Stimulated activated CD4-positive, alpha-beta T cell treated with anti-CD3 and anti-CD28 coated beads, Interleukin-12 subunit alpha, Interleukin-12 subunit beta, amount 100 ng/mL, for 24 hours (primary cell): ENCODE data around the gene VIPAS39.
"Not testable (repeated sequence)": the region's sequence is repeated elsewhere in the genome, so short reads cannot be mapped to it uniquely, and the experiment has no call there.

Experiments used
- DNase-seq, 2 experiments: peaks; one replicate each; pipeline ENCODE4 v3.0.0-alpha.2; 2020; ENCODE audit warnings: low read depth in 2 of 2

Gene VIPAS39

DNA sequence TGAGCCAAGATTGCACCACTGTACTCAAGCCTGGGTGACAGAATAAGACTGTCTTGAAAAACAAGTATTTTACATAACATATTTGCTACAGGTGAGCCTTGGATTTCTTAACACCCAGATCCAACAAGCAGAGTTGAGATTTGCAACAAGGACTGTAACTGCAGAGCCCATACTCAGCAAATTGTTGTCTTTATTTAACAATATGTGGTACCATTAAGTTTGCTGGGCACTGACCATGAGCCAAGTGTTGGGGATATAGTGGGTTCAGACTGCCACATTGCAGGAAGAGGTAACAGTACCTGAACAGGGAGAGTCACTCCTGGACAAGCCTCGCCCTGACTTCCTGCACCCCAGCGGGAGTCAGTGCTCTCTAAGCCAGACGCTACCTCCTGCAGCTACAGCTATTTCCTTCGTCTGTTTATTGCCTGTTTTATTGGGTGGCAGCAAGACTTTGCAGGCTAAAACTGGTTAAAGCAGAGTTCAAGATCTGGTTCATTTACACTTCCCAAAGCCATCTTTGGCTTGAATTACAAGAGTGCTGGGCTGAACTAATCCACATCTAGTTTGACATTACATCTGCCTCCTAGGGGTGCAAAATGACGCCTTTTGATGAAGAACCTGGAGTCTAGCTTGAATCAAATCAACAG, 12.9 kb upstream of the VIPAS39 start:
- DNase-seq, result no peak

DNA sequence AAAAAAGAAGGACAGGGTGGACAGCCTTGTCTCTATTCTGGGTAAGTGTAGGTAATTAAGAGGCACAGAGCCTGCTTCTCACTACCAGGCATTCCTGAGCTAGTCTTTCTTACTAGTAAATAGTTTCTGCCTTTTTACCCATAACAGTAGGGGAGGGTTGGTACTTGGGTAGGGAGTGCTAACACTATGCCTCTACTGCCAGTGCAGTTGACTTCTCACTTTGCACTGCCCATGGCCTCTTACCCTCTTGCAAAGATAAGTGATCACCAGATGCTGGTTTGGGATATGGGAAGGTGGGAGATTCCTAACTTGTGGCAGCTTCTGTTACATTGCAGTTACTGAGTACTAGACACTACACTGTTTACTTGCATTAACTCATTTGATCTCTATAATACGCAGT, 12.1 kb upstream of the VIPAS39 start:
- no peak for DNase-seq

- no peak for DNase-seq
Measured at GRCh38 chr14:77469067-77469505, 11.7 kb upstream of the VIPAS39 start.

- DNase-seq, result no peak
Measured at GRCh38 chr14:77467801-77468200, 10.4 kb upstream of the VIPAS39 start.

GRCh38 chr14:77459072-77459723, 1.8 kb upstream of the VIPAS39 start:
- peak; percentile 20 to 71 for DNase-seq

GRCh38 chr14:77458249-77458950, 999 bp upstream of the VIPAS39 start:
- peak; percentile 6 to 18 for DNase-seq

DNA sequence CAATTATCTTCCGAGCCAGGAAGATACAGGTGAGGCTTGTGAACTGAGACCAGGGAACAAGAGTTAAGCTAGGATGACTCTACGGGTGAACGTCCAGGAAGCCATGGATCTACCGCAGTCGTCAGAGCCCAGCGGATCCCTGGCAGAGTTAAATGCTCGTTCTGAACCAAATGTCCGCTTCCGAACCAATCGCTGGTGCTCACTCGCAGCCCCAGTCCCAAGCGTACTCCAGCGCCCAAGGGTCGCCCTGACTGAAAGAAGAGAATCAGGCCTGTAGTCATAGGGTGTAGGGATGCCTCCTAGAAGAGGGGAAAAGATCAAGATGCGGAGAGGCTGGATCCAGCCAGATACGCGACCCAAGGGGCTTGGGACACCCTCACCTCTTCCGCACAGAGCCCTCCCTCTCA, 283 bp downstream of the VIPAS39 start:
- no peak for DNase-seq

DNA sequence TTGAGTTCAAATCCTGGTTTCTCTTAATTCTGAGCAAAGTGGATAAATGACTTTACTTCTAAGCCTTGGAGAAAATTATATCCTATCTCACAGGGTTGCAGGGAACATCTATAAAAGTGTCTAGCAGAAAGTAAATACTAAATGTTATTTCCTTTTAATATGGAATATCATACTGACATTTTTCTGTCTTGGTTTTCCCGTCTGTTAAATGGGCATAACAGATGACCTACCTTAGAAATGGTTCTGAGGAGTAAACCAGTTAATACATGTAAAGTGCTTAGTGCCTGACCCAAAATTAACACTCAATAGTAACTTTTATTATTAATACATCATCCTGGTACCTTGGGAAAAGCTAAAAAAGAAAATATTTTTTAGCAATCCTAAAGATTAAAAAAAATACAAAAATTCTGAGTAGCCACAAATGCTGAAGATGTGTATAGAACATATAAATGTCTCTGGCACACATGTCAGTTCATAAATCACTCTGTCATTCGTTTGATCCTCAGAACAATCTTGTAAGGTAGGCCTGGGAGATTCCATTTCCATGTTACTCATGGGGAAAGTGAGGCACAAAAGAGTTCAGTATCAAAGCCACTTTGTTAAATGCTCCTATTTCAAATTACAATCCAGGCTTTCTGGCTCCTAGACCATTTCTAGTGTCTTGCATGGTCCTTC, 1.3 kb downstream of the VIPAS39 start:
- no peak for DNase-seq

DNA sequence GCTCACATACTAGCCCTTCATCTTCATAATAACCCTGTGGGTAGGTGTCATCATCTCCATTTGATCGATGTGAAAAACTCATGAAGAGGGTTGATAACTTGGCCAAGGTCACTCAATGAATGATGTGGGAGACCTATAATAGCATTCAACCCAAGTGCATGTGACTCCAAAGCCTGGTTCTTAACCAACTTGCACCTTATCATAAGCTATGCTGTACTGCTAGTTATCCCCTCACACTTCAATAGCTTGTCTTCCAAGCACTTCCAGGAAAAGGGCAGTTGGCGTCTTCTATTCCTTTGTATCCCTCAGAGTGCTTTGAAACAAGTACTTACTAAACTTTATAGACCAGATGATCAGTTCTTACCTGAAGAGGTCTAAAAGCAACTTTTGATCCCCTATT, 15.2 kb downstream of the VIPAS39 start:
- DNase-seq, result no peak

DNA sequence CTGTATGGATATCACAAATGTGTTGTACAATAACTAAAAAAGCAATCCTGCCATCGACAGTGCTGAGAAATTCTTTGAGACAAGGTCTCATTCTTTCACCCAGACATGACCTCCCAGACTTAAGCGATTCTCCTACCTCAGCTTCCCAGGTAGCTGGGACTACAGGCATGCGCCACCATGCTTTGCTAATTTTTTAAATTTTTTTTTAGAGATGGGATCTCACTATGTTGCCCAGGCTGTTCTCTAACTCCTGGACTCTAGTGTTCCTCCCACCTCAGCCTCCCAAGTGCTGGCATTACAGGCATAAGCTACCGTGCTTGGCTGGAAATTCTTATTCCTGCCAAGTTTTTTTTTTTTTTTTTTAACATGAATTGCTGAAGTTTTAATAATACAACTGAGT, 17.5 kb downstream of the VIPAS39 start:
- DNase-seq, result no peak

DNA sequence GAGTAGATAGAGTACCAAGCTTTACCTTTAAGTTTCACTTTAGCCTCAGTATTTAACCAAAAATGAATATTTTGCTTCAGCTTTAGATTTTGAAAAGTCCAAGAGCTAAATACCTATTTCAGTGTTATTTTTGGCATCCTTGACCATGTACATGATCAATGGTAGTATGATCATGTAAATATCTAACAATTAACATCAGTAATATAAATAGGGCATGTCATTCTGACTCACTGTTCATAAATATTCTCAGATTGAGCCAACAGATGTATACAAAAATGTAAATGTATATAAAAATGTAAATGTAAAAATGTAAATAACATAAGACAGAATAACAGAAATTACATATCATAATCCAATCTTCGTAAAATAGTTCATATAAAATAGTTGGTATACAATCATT, 18.8 kb downstream of the VIPAS39 start:
- DNase-seq, result no peak

DNA sequence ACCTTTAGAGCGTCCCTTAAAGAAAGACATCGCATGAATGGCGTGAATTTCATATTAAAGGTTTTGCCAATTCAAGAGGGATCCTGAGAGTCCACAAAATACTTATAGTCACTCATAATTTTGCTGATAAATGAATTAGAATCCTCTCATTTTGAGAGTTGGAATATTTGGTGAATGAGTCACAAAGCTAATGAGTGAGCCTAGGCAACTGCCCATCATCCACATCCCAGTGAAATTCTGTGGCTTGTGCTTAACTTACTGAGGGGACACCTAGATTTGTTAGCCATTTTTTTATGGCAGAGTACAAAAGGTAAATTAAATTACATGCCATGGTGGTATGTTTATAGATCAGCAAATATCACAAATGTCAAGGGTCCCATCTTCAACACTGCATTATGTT, 21.4 kb downstream of the VIPAS39 start:
- no peak for DNase-seq

DNA sequence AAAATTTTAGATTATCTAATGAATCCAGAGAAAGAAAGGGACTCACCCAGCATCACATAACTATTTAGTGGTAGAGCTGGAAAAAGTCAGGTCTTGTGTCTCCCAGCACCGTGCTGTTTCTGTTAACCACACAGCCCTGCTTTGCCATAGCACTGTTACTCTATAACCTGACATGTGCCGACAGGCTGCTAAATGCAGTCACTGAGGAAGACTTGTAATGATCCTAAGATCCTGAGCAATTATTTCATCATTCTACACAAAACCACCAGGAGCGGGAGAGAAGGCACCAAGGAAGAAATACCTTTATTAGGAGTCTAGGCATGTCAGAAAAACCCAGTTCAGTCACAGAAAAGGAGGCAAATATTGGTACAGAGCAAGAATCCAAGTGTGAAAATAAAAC, 31.0 kb downstream of the VIPAS39 start:
- DNase-seq, result no peak

GRCh38 chr14:77424862-77425261, 32.5 kb downstream of the VIPAS39 start:
- DNase-seq, result no peak

GRCh38 chr14:77423423-77423822, 34.0 kb downstream of the VIPAS39 start, which contains the start of gene NOXRED1:
Gene NOXRED1, minus strand, starts transcription at chr14:77423523. Its CDS starts 634 bp downstream, at chr14:77422889.
- no peak for DNase-seq

DNA sequence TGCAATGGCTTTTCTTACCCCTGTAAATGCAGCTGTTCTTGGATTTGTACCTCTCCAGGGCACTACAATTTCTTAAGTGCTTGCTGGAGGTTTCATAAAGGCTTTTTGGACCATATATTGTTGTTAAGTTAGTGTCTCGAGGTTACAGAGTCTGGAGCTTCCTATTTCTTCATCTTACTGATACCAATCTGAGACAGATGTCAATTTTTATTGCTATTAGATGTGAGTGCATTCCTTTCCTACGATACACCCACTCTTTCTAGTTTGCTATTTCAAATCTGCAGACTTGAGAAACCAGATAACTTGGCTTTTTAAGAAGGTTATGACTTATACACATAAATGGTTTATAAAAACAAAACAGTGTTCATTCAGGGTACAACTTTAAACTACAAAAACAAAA, 36.2 kb downstream of the VIPAS39 start:
- DNase-seq, result no peak

DNA sequence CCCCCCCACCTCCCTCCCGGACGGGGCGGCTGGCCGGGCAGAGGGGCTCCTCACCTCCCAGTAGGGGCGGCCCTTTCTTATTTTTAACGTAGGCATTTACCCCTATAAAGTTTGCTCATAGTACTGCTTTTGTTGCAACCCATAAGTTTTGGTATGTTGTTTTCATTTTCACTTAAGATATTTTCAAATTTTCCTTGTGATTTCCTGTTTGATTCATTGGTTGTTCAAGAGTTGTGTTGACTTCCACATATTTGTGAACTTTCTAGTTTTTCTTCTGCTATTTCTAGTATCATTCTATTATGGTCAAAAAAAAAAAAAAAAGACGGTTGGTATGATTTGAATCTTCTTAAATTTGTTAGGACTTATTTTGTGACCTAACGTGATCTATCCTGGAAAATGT, 40.6 kb downstream of the VIPAS39 start:
- no peak for DNase-seq

DNA sequence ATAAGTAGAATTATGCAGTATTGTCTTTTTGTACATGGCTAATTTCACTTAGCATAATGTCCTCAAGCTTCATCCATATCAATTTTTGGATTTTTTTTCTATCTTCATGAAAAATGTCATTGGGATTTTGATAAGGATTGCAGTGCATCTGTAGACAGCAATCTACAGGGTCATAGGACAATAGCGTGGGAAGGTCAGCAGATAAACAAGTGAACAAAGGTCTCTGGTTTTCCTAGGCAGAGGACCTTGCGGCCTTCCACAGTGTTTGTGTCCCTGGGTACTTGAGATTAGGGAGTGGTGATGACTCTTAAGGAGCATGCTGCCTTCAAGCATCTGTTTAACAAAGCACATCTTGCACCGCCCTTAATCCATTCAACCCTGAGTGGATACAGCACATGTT, 41.3 kb downstream of the VIPAS39 start:
- not testable (repeated sequence) for DNase-seq

- DNase-seq, result not testable (repeated sequence)
Measured at GRCh38 chr14:77415403-77416030, 41.9 kb downstream of the VIPAS39 start.

DNA sequence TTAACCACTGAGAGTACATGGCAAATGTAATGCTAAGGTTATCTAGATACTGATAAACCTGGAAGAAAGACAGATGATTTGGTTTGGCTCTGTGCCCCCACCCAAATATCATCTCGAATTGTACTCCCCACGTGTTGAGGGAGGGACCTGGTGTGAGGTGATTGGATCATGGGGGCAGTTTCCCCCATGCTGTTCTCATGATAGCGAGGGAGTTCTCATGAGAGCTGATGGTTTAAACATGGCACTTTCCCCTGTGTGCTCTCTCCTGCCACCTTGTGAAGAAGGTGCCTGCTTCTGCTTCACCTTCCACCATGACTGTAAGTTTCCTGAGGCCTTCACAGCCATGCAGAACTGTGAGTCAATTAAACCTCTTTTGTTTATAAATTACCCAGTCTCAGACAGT, 48.3 kb downstream of the VIPAS39 start:
- DNase-seq, result no peak

DNA sequence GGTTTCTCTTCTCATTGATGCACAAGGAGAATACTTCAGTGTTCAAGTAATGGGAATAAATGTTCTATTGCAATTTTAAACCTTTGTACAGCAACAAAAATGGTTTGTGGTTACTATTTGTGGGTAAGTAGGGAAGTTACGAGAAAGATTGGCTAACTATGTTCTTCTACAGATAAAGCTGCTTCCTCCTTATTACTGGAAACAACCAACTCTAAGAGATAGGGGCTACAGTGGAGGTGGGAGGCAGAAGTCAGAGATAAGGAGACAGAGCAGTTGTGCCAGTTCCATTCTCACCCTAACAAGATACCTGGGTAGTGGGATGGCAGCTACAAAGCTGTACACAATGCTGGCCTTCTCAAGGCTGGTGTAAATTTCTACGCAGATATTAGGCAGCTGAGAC, 50.2 kb downstream of the VIPAS39 start:
- DNase-seq, result no peak

- no peak for DNase-seq
Measured at GRCh38 chr14:77406718-77407117, 50.7 kb downstream of the VIPAS39 start.
